ENCODE results near the gene C16orf89.

- no peak for TF ChIP-seq CTCF (conservative IDR thresholded peaks at IDR 0.05)
- no peak for TF ChIP-seq ZFX (IDR thresholded peaks at IDR 0.05)
These were observed 47.0 kb downstream of the C16orf89 start for GRCh38 chr16:5018793-5019192.
